HUES64 (cell line): ENCODE results near the gene CEP19.

Experiments used
- H3K27ac ChIP-seq: 2 replicates; pipeline ENCODE4 v1.7.0; 2013; ENCODE audit warnings: low read depth, low read length, inconsistent platforms
- H3K27me3 ChIP-seq: 2 replicates; pipeline ENCODE4 v1.6.1; 2013; ENCODE audit warnings: mild to moderate bottlenecking, low read length; ENCODE audit not compliant: insufficient read depth
- H3K36me3 ChIP-seq: 2 replicates; pipeline ENCODE4 v1.6.1; 2013; ENCODE audit warnings: mild to moderate bottlenecking, low read length; ENCODE audit not compliant: insufficient read depth
- H3K4me1 ChIP-seq: 2 replicates; pipeline ENCODE4 v1.6.1; 2013; ENCODE audit warnings: mild to moderate bottlenecking, low read length, moderate library complexity; ENCODE audit not compliant: insufficient read depth
- H3K4me3 ChIP-seq: 2 replicates; pipeline ENCODE4 v1.5.1; 2013; ENCODE audit warnings: mild to moderate bottlenecking, low read length, moderate library complexity
- H3K9ac ChIP-seq: 2 replicates; pipeline ENCODE4 v1.6.1; 2013; ENCODE audit warnings: mild to moderate bottlenecking, low read depth, low read length
- H3K9me3 ChIP-seq: 2 replicates; pipeline ENCODE4 v1.6.1; 2013; ENCODE audit warnings: low read depth, low read length; ENCODE audit not compliant: insufficient read depth
- WGBS: fragments of 150-250, 120-280 bp; methylation state at CpG from one replicate; pipeline ENCODE4 v1.1.7; 2013; ENCODE audit warnings: missing lambda C conversion rate; 5-methylcytosine and 5-hydroxymethylcytosine counted together

CEP19 gene

GRCh38 chr3:196661400-196661799, 50.6 kb downstream of the CEP19 start:
- H3K9me3 ChIP-seq: no peaks in the 10 kb centered on the region
- H3K4me1 ChIP-seq: peaks cover 7% of the 10 kb centered on the region
- 90% methylated on average over 16 of the region's 16 CpGs for WGBS
- H3K27ac ChIP-seq: no peak overlapping the region
- no peaks in the 10 kb centered on the region for H3K27me3 ChIP-seq
- H3K36me3 ChIP-seq: no peaks in the 10 kb centered on the region; the same call in 1 of the 2 replicates
- H3K4me3 ChIP-seq: no peak overlapping the region
- no peak overlapping the region for H3K9ac ChIP-seq

GRCh38 chr3:196660381-196661166, 51.5 kb downstream of the CEP19 start:
- Histone ChIP-seq H3K36me3 (no peaks in the 10 kb centered on the region; the same call in 1 of the 2 replicates), H3K9me3 (no peaks in the 10 kb centered on the region), H3K9ac (no peak overlapping the region), H3K27ac (no peak overlapping the region), H3K4me1 (no peaks in the 10 kb centered on the region), H3K27me3 (no peaks in the 10 kb centered on the region), H3K4me3 (no peak overlapping the region)
- WGBS: 95% methylated on average over 32 of the region's 32 CpGs

GRCh38 chr3:196659901-196660351, 52.1 kb downstream of the CEP19 start:
- Histone ChIP-seq H3K4me1 (no peaks in the 10 kb centered on the region), H3K4me3 (no peak overlapping the region), H3K9ac (no peak overlapping the region), H3K36me3 (no peaks in the 10 kb centered on the region; the same call in 1 of the 2 replicates), H3K9me3 (no peaks in the 10 kb centered on the region), H3K27me3 (no peaks in the 10 kb centered on the region), H3K27ac (no peak overlapping the region)
- 95% methylated on average over 35 of the region's 35 CpGs for WGBS
